Endodermal cell (in vitro differentiated cells): Measurements from ENCODE around the gene BRD3OS. TPM values are rescaled to one million over a fixed set of nuclear protein-coding genes. Genes with fewer than 3 reads are reported as not detected.
"Not testable (repeated sequence)": the region's sequence is repeated elsewhere in the genome, so short reads cannot be mapped to it uniquely, and the experiment has no call there.

Experiments
- DNase-seq: peaks from one replicate; pipeline ENCODE4 v3.0.0-alpha.2; 2017
- H3K27ac ChIP-seq: 2 replicates; pipeline ENCODE4 v1.5.1; 2013; ENCODE audit warnings: mild to moderate bottlenecking, low read depth, low read length, moderate library complexity
- H3K27me3 ChIP-seq: 2 replicates; pipeline ENCODE4 v1.6.1; 2013; ENCODE audit warnings: mild to moderate bottlenecking, low read length, moderate library complexity; ENCODE audit not compliant: insufficient read depth, control insufficient read depth, poor library complexity, severe bottlenecking
- H3K36me3 ChIP-seq: 2 replicates; pipeline ENCODE4 v1.7.0; 2013; ENCODE audit warnings: mild to moderate bottlenecking, low read length, moderate library complexity; ENCODE audit not compliant: control insufficient read depth, insufficient read depth
- H3K4me1 ChIP-seq: one replicate; pipeline ENCODE4 v1.7.0; 2013; ENCODE audit warnings: low read length; ENCODE audit not compliant: control insufficient read depth, insufficient read depth
- H3K4me3 ChIP-seq: 2 replicates; pipeline ENCODE4 v1.5.1; 2013; ENCODE audit warnings: mild to moderate bottlenecking, low read length, moderate library complexity
- H3K9ac ChIP-seq: 2 replicates; pipeline ENCODE4 v1.6.1; 2013; ENCODE audit warnings: mild to moderate bottlenecking, low read length, moderate library complexity; ENCODE audit not compliant: poor library complexity, severe bottlenecking; ENCODE audit errors: extremely low read depth
- H3K9me3 ChIP-seq: 2 replicates; pipeline ENCODE4 v1.6.1; 2013; ENCODE audit warnings: mild to moderate bottlenecking, low read length, moderate library complexity; ENCODE audit not compliant: control insufficient read depth
- H3K27ac Mint-ChIP-seq: 2 replicates; pipeline ENCODE4 v1.8.0; 2020; ENCODE audit warnings: mixed read lengths
- H3K27me3 Mint-ChIP-seq: 2 replicates; pipeline ENCODE4 v1.8.0; 2021; ENCODE audit warnings: mild to moderate bottlenecking, mixed read lengths; ENCODE audit not compliant: insufficient read depth
- H3K36me3 Mint-ChIP-seq: 2 replicates; pipeline ENCODE4 v1.8.0; 2020; ENCODE audit warnings: low read depth, mixed read lengths
- H3K4me1 Mint-ChIP-seq: 2 replicates; pipeline ENCODE4 v1.8.0; 2020; ENCODE audit warnings: mixed read lengths
- H3K4me3 Mint-ChIP-seq: 2 replicates; pipeline ENCODE4 v1.8.0; 2020; ENCODE audit warnings: mild to moderate bottlenecking, moderate library complexity, mixed read lengths
- H3K9me3 Mint-ChIP-seq: 2 replicates; pipeline ENCODE4 v1.8.0; 2020; ENCODE audit warnings: mild to moderate bottlenecking, mixed read lengths
- CTCF ChIP-seq: fragments of 200-600 bp; sonication (generic); conservative IDR thresholded peaks from 2 replicates; pipeline ENCODE4 v1.5.0; 2021; ENCODE audit warnings: antibody characterized with exemption, mild to moderate bottlenecking
- WGBS, 2 experiments: methylation state at CpG; one replicate each; pipeline versions ENCODE4 v1.1.5 to v1.1.7; 2013; ENCODE audit warnings: missing lambda C conversion rate in 2 of 2, mixed read lengths in 1 of 2; ENCODE audit not compliant: insufficient coverage in 1 of 2, insufficient read length in 1 of 2; 5-methylcytosine and 5-hydroxymethylcytosine counted together
- total RNA-seq, 2 donors: library from RNA; stranded (reverse); fragmentation: NEBNext Ultra II Directional in 1 of 2; extraction: Animal tissue kit (Norgen Biotek cat#: 25700) in 1 of 2; gene quantifications; 2 replicates in 1 of 2; 3 replicates in 1 of 2; pipeline ENCODE4 v1.2.1, GENCODE V29; 2021

Gene BRD3OS
- total RNA-seq, 2 donors from 2014 or later, result 19.0 to 26.5 TPM

GRCh38 chr9:133987446-133987788 lies 37.9 kb upstream of the BRD3OS start:
- H3K27me3 ChIP-seq, result no peaks in the 10 kb centered on the region
- no peak overlapping the region for H3K27ac Mint-ChIP-seq
- DNase-seq, result no peak
- H3K4me3 Mint-ChIP-seq, result no peak overlapping the region
- H3K4me1 ChIP-seq, result peaks cover 4% of the 10 kb centered on the region
- H3K27ac ChIP-seq, result no peak overlapping the region
- H3K36me3 Mint-ChIP-seq, result no peaks in the 10 kb centered on the region
- no peaks in the 10 kb centered on the region for H3K27me3 Mint-ChIP-seq
- H3K9me3 ChIP-seq, result no peaks in the 10 kb centered on the region
- no peaks in the 10 kb centered on the region for H3K36me3 ChIP-seq
- H3K4me1 Mint-ChIP-seq, result peaks cover 22% of the 10 kb centered on the region
- H3K4me3 ChIP-seq, result no peak overlapping the region
- TF ChIP-seq CTCF, result no peak
- H3K9ac ChIP-seq, result no peak overlapping the region
- H3K9me3 Mint-ChIP-seq, result no peaks in the 10 kb centered on the region
- WGBS, 2 experiments, result 93% methylated on average over 9 to 14 of the region's 14 CpGs

DNA sequence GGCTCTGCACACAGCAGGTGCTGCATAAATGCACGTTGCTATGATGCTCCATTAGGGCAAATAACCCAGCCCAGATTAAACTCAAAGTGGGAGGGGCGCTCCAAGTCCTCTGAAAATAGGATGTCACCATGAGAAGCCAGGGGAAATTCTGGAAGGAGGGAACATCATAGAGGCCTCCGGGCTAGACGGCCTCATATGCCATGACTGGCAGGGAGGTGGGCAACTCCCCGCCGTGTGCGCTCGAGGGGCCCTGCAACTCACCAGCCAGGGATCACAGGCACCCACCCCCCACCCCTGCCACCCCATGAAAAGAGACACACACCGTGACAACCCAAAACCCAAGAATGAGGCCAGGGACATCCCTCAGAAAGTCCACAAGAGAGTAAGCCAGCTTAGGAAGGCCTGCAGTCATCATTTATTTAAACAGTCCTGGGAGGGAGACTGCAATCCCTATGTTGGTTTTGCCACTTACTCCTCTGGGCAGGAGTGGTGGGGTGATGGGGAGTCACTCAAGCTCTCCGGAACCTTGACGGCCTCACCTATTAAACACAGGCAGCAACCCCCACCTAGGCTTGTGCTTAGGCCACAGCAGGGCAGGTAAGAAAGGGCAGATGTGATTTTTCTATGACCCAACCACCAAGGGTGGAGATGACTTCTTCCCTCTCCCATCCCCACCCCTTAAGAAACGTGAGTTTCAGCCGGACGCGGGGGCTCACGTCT lies 37.2 kb upstream of the BRD3OS start:
- H3K9me3 ChIP-seq, result no peaks in the 10 kb centered on the region
- no peaks in the 10 kb centered on the region for H3K36me3 Mint-ChIP-seq
- H3K4me3 Mint-ChIP-seq, result no peak overlapping the region
- TF ChIP-seq CTCF, result no peak
- H3K4me1 ChIP-seq, result peaks cover 4% of the 10 kb centered on the region
- no peak overlapping the region for H3K27ac ChIP-seq
- no peaks in the 10 kb centered on the region for H3K36me3 ChIP-seq
- no peak overlapping the region for H3K27ac Mint-ChIP-seq
- peaks cover 22% of the 10 kb centered on the region for H3K4me1 Mint-ChIP-seq
- no peak overlapping the region for H3K9ac ChIP-seq
- no peaks in the 10 kb centered on the region for H3K27me3 Mint-ChIP-seq
- 87 to 92% methylated on average over 10 to 16 of the region's 16 CpGs for WGBS, 2 experiments
- H3K4me3 ChIP-seq, result no peak overlapping the region
- no peaks in the 10 kb centered on the region for H3K27me3 ChIP-seq
- no peak for DNase-seq
- H3K9me3 Mint-ChIP-seq, result no peaks in the 10 kb centered on the region

GRCh38 chr9:133988771-133989170 lies 36.5 kb upstream of the BRD3OS start:
- not testable (repeated sequence) for H3K9ac ChIP-seq, H3K27ac Mint-ChIP-seq, H3K9me3 ChIP-seq, H3K27me3 Mint-ChIP-seq, H3K27me3 ChIP-seq, DNase-seq, H3K9me3 Mint-ChIP-seq, H3K36me3 ChIP-seq, H3K4me3 ChIP-seq, H3K27ac ChIP-seq, H3K36me3 Mint-ChIP-seq, H3K4me1 ChIP-seq, H3K4me3 Mint-ChIP-seq
- H3K4me1 Mint-ChIP-seq, result peaks cover 22% of the 10 kb centered on the region
- 92 to 95% methylated on average over 8 to 14 of the region's 14 CpGs for WGBS, 2 experiments
